Memory B cell (primary cell): ENCODE measurements around the gene HOXA4.
A peak's percentile ranks its signal among the peaks of the same experiment; 100 is the strongest.

ENCODE experiments used
- ATAC-seq: fragments of 150-1000 bp; cut with Tn5 transposase; 2 replicates; pipeline ENCODE4 v1.10.0; 2021; ENCODE audit warnings: low read depth, mild to moderate bottlenecking, moderate library complexity
- DNase-seq, 2 donors: peaks; one replicate each; pipeline ENCODE4 v3.0.0; 2022; ENCODE audit warnings: low spot score in 2 of 2
- H3K27ac Mint-ChIP-seq: one replicate; pipeline ENCODE4 v1.8.0; 2022; ENCODE audit warnings: mild to moderate bottlenecking, moderate library complexity, mixed read lengths
- H3K27me3 Mint-ChIP-seq: one replicate; pipeline ENCODE4 v1.8.0; 2022; ENCODE audit warnings: mixed read lengths
- H3K36me3 Mint-ChIP-seq: one replicate; pipeline ENCODE4 v1.8.0; 2022; ENCODE audit warnings: mild to moderate bottlenecking, mixed read lengths
- H3K4me1 Mint-ChIP-seq: one replicate; pipeline ENCODE4 v1.8.0; 2022; ENCODE audit warnings: mixed read lengths
- H3K4me3 Mint-ChIP-seq: one replicate; pipeline ENCODE4 v1.8.0; 2022; ENCODE audit warnings: mild to moderate bottlenecking, moderate library complexity, mixed read lengths
- H3K9me3 Mint-ChIP-seq: one replicate; pipeline ENCODE4 v1.8.0; 2022; ENCODE audit warnings: mixed read lengths

The HOXA4 gene

DNA sequence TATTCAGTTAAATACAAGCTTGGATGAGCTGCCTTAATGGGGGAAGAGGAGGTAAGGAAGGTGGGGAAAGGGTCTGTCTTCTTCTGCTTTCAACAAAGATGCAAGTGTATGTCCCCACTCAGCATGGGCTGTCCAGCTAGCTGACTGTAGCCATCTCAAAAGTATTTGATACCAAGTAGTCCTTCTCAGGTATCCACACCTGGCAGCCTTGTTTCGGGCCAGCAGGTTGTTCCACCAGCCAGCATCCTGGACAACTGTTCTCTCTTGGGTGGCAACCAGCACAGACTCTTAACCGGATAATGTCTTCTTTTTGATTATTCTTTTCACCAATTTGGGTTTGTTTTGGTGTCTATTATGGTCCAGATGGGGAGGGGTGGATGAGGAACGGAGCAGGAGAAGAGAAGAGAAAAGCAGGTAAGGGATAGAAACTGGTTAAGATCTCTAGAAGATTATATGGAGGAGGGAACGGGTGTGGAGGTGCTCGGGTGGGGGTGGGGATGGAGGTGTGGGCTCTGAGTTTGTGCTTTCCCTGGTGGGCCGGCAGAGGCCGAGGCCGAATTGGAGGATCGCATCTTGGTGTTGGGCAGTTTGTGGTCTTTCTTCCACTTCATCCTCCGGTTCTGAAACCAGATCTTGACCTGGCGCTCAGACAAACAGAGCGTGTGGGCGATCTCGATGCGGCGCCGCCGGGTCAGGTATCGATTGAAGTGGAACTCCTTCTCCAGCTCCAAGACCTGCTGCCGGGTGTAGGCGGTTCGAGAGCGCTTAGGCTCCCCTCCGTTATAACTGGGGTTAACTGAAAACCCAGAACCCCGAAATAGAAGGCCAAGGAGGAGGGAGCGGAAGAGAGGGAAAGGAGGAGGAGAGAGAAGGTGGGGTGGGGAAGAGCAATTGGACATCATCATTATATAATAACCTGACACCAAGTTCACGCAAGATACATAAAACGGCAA is 1.5 kb downstream of the HOXA4 start:
- Mint-ChIP-seq H3K36me3 (peaks cover 2% of the 10 kb centered on the region), H3K27me3 (peaks cover 16% of the 10 kb centered on the region), H3K9me3 (peaks cover 2% of the 10 kb centered on the region), H3K27ac (no peak overlapping the region), H3K4me3 (peak overlapping the region; percentile 25), H3K4me1 (no peaks in the 10 kb centered on the region)
- no peak for ATAC-seq
- DNase-seq, result no peak

DNA sequence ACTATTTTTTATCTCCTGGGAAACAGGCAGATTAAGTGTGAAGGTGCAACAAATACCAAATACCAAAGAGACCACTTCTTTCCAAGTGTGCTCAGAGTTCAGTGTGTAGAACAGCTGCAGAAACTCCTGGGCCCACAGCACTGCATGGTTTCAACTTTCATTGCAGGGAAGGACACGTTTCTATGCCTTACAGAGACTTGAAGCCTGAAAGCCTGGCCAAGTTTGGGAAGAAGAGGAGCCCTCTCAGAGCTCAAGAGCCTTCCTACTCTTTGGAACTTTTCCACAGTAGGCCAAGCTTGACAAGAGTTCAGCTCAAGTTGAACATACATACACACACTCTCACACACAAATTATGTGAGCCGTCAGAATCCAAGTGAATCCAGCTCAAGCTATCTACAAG is 2.5 kb downstream of the HOXA4 start:
- peaks cover 15% of the 10 kb centered on the region for H3K27me3 Mint-ChIP-seq
- H3K4me3 Mint-ChIP-seq, result no peak overlapping the region

DNA sequence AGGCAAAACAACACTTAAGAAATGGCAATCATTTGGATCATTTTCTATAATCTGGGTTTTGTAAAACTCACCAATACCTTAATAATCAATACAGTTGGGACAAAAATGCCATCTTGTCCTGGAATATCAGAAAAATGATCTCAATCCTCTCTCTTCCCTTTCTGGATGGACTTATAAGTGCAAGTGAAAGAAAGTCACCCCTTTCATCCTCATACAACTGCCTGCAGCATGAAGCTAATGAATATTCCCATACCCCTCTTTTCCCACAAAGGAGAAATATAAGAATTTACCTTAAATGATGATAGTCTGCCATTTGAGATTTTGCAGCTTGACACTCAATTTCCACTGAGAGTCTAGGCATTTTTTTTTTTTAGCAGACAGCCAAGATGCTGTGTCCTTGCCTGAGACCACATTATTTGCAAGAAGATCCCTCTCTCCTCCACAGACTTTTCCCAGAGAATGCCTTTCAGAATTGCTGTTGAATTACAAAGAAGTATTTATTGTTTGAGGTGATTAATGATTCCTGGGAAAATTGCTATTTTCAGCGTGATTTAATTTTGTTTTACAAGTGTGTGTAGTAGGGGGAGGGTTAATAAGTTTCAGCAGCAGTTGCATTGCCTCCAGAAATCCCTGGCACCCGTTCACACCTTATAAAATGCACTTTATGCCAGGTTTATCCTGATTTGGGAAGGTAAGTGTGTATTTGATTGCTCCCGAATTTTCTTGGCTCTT is 3.8 kb downstream of the HOXA4 start:
- Mint-ChIP-seq H3K9me3 (peaks cover 2% of the 10 kb centered on the region), H3K27me3 (peaks cover 15% of the 10 kb centered on the region)

More for the DNA sequence above, 2.5 kb downstream of the HOXA4 start:
- peaks cover 2% of the 10 kb centered on the region for H3K36me3 Mint-ChIP-seq
- no peak for ATAC-seq
- H3K27ac Mint-ChIP-seq, result no peak overlapping the region
- DNase-seq, result no peak
- H3K4me1 Mint-ChIP-seq, result no peaks in the 10 kb centered on the region
- H3K9me3 Mint-ChIP-seq, result peaks cover 2% of the 10 kb centered on the region

DNA sequence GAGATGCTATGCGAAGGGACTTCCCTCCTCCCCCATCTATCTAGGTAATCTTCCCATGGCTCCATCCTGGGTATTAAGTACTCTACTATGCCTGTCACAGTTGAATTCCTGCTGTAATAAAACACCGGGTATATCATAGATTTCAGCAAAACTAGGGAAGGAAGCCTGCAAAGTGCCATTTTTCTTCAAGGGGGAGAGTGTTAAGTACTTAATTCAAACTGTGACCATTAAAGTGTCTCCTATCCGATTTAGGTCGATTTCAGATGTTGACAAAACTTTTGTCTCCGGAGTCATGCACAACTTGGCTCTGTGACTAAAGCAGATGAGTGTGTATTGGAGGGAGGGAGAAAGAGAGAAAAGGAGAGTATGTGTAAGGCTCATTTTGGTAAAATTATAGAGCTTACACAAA is 4.6 kb downstream of the HOXA4 start:
- Mint-ChIP-seq H3K4me3 (no peak overlapping the region), H3K27me3 (peaks cover 15% of the 10 kb centered on the region), H3K4me1 (no peaks in the 10 kb centered on the region), H3K36me3 (peaks cover 2% of the 10 kb centered on the region), H3K27ac (no peak overlapping the region), H3K9me3 (peaks cover 2% of the 10 kb centered on the region)
- DNase-seq, result no peak
- ATAC-seq, result no peak

More for the DNA sequence above, 3.8 kb downstream of the HOXA4 start:
- H3K36me3 Mint-ChIP-seq, result peaks cover 2% of the 10 kb centered on the region
- H3K4me1 Mint-ChIP-seq, result no peaks in the 10 kb centered on the region
- no peak overlapping the region for H3K4me3 Mint-ChIP-seq
- H3K27ac Mint-ChIP-seq, result no peak overlapping the region
- DNase-seq (no peak), ATAC-seq (no peak)

DNA sequence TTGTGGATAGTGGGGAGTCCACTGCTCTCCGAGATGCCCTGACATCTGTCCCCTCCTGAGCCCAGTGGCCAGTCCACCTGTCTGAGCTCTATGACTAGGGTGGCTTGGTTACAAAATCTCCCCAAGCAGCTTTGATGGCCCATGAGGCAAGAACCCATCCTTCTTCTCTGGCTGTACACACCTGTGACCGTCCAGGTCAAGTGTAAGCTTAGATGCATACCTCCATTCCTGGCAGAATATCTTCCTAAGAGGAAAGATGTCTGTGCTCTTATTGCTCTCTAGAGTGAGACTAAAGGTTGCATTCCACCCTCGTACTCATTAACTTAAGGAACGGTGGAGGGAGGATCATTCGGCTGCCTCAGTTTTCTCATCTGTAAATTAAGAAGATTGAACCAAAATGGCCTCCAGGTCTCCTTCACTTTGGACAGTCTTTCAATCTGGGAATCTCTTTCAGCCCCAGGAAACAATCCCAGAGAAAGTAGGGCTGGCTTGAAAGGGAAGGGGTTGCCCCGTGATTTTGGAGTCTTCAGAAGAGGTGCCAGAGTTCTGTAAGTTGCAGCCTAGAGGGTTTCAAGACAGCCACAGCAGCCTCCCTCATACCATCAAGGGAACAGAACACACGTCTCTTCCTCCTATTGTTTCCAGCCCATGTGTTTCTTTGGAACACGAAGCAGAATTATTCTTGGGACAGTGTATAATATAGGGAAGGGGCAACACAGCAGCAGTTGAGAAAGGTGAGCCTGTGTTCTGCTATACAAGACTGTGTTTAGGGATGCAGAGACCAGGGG is 5.5 kb downstream of the HOXA4 start:
- ATAC-seq (no peak), DNase-seq (no peak)
- H3K4me3 Mint-ChIP-seq, result no peak overlapping the region
- H3K27me3 Mint-ChIP-seq, result peaks cover 15% of the 10 kb centered on the region
- H3K4me1 Mint-ChIP-seq, result no peaks in the 10 kb centered on the region
- peaks cover 2% of the 10 kb centered on the region for H3K36me3 Mint-ChIP-seq
- H3K27ac Mint-ChIP-seq, result no peak overlapping the region
- peaks cover 2% of the 10 kb centered on the region for H3K9me3 Mint-ChIP-seq

DNA sequence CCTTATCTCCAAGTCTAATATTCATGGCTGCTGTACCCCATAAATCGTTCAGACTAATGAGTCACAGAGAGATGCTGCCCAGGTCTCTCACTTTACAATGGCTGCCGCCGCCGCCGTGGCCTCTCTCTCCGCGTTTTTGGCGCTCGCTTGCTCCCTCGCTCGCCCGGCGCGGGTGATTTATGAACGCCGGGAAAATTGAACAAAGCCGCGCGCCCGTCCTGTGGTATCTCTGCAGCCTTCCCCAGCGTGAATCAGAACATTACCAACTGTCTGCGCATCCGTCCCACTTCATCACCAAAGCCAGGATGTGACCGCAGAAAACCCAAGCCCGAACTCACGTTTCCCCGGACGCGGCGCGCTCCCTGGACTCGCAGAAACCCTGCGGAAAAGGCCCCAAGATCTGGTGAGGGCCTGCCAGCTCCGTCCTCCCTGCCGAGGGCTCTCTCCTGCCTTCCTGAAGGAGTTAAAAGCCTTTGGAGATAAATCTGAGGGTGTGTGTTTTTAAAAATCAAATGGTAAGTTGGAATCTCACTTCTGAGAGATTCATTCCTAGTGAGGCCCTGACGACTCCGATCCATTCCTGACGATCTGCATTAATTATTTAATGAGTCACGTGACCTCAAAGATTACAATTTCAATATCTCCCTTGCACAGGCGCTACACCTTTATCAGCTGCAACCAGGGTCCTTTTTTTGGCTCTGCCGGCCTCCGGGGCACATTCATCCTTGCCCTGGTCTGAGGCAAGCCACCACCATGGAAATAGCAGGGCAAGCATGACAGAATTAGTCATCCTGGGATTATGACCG is 6.3 kb downstream of the HOXA4 start:
- Mint-ChIP-seq H3K36me3 (peaks cover 2% of the 10 kb centered on the region), H3K27me3 (peaks cover 13% of the 10 kb centered on the region), H3K9me3 (peaks cover 2% of the 10 kb centered on the region), H3K4me1 (no peaks in the 10 kb centered on the region), H3K27ac (no peak overlapping the region), H3K4me3 (no peak overlapping the region)
- no peak for ATAC-seq
- no peak for DNase-seq

DNA sequence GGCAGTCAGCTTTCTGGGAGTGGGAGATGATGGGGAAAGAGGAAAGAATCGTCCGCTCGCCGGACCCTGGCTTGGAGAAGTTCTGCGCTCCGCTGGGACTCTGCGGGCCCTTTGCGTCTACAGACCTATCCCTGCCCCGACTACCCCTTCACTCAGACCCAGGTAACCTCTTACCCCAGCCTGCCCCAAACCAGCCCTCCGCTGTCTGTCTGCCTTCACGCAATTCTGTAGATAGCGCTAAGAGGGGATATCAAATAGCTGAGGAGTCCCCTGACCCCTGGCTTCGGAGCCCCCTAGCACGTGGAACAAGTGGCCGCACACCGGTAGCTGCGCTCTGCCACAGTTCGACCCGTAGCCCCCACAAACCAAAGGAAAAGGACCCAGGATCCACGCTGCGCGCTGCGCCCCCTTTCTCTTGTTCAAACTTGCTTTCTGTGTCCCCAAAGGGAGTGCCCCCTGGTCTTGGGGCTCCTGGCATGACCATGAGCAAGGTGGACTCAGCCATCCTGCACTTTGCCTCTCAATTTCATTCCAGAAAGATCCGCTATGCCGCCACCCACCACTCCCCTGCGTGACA is 7.0 kb downstream of the HOXA4 start:
- Mint-ChIP-seq H3K36me3 (no peaks in the 10 kb centered on the region), H3K4me1 (no peaks in the 10 kb centered on the region), H3K9me3 (no peaks in the 10 kb centered on the region), H3K27ac (no peak overlapping the region), H3K4me3 (no peak overlapping the region), H3K27me3 (peaks cover 10% of the 10 kb centered on the region)
- DNase-seq (no peak), ATAC-seq (no peak)

DNA sequence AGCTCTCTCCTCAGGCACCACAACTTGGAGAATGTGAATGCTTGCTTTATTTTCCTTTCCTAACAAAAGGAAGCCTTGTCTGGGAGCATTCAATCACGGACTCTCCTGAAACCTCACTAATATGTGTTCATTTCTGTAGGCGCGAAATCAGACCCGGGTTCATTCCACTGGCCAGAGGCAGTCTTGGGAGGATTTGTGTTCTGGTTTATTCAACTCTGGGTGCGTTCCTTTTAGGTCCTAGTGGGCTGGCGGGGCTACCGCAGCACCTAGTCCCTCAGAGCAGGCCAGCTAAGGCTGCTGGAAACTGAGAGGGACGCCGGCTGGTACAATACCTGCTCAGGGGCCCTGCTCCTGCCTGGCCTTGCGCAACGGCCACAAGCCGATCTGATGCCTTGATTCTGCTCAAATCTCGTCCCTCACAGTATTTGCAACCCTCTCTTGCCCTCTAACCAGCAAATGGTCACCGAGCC is 7.5 kb downstream of the HOXA4 start:
- Mint-ChIP-seq H3K4me3 (no peak overlapping the region), H3K27ac (no peak overlapping the region), H3K27me3 (peaks cover 8% of the 10 kb centered on the region), H3K4me1 (no peaks in the 10 kb centered on the region), H3K9me3 (no peaks in the 10 kb centered on the region), H3K36me3 (no peaks in the 10 kb centered on the region)
- ATAC-seq (no peak), DNase-seq (no peak)

DNA sequence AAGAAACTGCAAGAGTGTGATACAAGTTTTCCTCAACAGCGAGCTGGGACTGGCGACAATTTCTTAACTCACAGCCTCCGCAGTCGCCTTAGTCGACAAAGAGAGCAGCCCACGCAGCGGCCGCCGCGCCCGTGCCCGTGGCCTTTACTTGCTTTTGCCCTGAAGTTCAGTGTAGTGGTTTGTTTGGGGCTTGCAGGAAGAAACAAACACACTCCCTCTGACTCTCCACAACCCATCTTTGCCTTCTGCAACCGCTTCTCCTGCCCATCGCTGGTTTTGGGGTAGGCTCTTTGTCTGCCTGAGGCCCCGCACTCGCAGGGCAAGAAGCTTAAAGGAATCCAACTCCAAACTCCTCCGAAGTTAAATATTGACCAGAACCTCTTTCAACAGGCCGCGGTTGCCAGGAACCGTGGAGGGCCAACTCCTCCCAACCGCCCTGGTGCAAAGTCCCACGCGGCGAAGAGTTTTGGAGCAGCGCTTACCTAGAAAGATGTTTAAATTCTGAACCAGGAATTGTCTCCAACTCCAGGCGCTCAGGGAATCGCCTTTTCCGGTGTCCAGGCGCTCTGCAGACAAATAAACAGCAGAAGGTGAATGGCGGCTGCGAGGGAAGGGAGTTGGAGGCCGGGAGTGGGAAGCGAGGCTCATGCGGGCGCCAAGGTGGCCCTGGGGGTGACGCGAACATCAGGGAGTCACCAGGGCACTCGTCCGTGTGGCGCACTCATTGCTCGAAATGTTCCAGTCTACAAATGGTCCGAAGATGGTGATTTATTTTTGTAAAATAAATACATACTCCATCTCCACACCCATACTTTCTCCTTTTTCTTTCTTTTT is 8.3 kb downstream of the HOXA4 start:
- Mint-ChIP-seq H3K36me3 (no peaks in the 10 kb centered on the region), H3K4me1 (no peaks in the 10 kb centered on the region), H3K27me3 (peaks cover 8% of the 10 kb centered on the region), H3K9me3 (no peaks in the 10 kb centered on the region), H3K4me3 (no peak overlapping the region), H3K27ac (no peak overlapping the region)
- DNase-seq (no peak), ATAC-seq (no peak)

DNA sequence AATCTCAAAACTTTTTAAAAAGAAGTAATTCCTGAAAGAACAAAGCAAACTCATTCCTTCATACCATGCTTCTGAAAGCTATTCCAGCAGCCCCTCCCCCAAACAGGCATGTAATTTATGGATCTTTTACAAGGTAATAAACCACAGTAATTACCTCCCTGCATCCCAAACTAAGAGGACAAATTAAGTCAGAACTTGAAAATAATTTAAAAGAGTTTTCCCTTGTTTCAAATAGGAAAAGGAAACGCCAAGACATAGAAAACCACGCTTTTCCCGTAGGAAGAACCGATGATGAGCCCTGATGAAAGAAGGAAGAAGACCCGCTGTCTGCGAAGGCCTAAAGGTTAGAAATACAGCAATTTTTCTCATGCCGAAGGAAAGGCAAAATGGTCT is 8.9 kb downstream of the HOXA4 start:
- Mint-ChIP-seq H3K4me3 (no peak overlapping the region), H3K27ac (no peak overlapping the region), H3K27me3 (peaks cover 8% of the 10 kb centered on the region), H3K9me3 (no peaks in the 10 kb centered on the region), H3K4me1 (no peaks in the 10 kb centered on the region), H3K36me3 (no peaks in the 10 kb centered on the region)
- DNase-seq, result no peak
- no peak for ATAC-seq

DNA sequence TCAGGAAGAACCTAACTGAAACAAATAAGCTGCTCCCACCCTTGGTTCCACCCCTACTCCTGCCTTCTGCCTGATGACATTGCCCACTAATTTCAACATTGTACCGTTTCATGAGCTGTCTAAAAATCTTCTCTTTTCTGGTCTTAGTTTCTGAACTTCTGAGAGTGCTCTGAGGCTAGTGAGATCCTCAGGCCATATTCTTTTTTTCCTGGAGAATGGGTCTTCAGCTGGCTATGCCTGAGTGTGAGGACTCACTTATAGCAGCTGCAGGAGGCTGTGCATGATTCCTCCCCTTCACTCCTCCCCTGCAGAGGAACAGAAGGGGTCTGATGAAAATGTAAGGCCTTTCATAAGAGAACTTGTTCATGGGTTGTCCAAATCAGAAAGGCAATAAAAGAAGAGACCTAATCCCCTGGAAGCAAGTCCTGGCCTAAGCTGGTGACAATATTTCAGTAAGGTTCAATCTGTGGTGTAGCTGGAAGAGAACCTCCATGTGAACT is 11.1 kb downstream of the HOXA4 start:
- no peak for DNase-seq
- Mint-ChIP-seq H3K4me3 (no peak overlapping the region), H3K4me1 (no peaks in the 10 kb centered on the region), H3K36me3 (no peaks in the 10 kb centered on the region), H3K27me3 (peaks cover 4% of the 10 kb centered on the region), H3K9me3 (no peaks in the 10 kb centered on the region), H3K27ac (no peak overlapping the region)
- ATAC-seq, result no peak

DNA sequence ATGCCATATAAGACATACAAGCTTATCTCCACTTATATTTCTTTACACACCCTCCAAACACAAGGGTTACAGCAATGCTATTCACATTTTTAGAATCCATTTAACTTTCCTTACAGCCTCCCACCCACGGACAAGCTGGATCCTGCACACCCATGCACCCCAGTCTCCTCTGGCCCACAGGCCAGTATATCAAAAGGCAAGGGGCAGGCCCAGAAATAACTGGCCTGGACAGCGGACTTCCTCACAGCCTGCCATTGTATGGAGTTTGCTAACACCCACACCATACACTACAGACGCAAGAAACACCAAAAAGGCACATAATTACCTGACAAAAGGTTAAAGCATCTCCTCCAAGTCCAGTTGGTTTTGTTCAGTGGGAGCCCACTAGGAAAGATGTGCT is 12.0 kb downstream of the HOXA4 start:
- no peak overlapping the region for H3K27ac Mint-ChIP-seq
- DNase-seq (no peak), ATAC-seq (no peak)
- H3K36me3 Mint-ChIP-seq, result no peaks in the 10 kb centered on the region
- no peaks in the 10 kb centered on the region for H3K27me3 Mint-ChIP-seq
- no peak overlapping the region for H3K4me3 Mint-ChIP-seq
- no peaks in the 10 kb centered on the region for H3K9me3 Mint-ChIP-seq
- no peaks in the 10 kb centered on the region for H3K4me1 Mint-ChIP-seq
